Activated CD8-positive, alpha-beta memory T cell treated with anti-CD3 and anti-CD28 coated beads, Interleukin-2, amount 50 U/mL, for 48 hours (primary cell): Measurements from ENCODE around the gene FBXO41.

Experiments used
- DNase-seq: peaks from one replicate; pipeline ENCODE4 v3.0.0-alpha.2; 2020

FBXO41 gene

GRCh38 chr2:73210019-73210418, 74.3 kb downstream of the FBXO41 start:
- DNase-seq = no peak

GRCh38 chr2:73208258-73208657, 76.0 kb downstream of the FBXO41 start:
- DNase-seq = no peak

- DNase-seq = no peak
Observed at GRCh38 chr2:73205611-73206010, 78.7 kb downstream of the FBXO41 start.
